Activated CD8-positive, alpha-beta memory T cell treated with anti-CD3 and anti-CD28 coated beads, Interleukin-2, amount 50 U/mL, for 24 hours (primary cell): ENCODE data around the gene ILF3.

Experiments
- DNase-seq: peaks from one replicate; pipeline ENCODE4 v3.0.0-alpha.2; 2020; ENCODE audit errors: extremely low read depth

The ILF3 gene

GRCh38 chr19:10695401-10696398, 41.6 kb downstream of the ILF3 start:
- DNase-seq, result peak; percentile 73

DNA sequence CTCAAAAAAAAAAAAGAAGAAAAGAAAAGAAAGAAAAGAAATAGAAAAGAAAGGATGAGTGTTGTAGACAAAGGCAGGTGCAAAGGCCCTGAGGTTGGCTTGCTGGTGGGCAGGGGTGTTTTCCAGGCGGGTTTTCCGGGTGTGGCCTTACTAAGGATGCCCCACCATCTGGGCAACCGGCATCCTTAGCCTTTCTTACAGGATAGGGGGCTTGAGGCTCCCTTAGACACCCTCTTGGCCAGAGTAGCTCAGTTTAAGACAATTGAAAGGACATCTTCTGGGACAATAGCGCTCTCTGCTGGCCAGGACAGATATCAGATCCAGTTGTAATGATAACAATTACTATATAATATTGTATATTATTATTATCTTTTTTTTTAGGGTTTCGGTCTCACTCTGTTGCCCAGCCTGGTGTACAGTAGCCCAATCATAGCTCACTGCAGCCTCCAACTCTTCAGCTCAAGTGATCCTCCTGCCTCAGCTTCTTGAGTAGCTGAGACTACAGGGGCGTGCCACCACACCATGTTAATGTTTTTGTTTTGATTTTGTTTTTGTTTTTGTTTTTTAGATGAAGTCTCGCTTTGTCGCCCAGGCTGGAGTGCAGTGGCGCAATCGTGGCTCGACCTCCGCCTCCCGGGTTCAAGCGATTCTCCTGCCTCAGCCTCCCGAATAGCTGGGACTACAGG, 45.6 kb downstream of the ILF3 start:
- DNase-seq, result peak; percentile 47

GRCh38 chr19:10701955-10702525, 47.9 kb downstream of the ILF3 start:
- DNase-seq, result no peak

- no peak for DNase-seq
These were observed 52.8 kb downstream of the ILF3 start for GRCh38 chr19:10706990-10707389.

GRCh38 chr19:10707440-10707839, 53.3 kb downstream of the ILF3 start:
- no peak for DNase-seq

- DNase-seq, result no peak
These were observed 54.1 kb downstream of the ILF3 start for GRCh38 chr19:10708291-10708690.

GRCh38 chr19:10712045-10712444, 57.9 kb downstream of the ILF3 start:
- DNase-seq, result no peak

DNA sequence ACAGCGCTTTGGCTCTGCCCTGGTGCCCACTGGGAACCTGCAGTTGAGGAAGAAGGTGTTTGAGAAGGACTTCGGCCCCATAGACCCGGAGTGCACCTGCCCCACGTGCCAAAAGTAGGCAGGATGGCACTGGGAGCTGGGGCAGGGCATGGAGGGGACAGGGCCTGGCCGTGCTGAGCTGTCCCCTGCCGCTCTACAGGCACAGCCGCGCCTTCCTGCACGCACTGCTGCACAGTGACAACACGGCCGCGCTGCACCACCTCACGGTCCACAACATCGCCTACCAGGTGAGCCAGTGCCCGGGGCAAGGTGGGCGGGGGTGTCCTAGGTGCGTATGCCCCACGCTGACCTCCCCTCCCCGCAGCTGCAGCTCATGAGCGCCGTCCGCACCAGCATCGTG, 58.6 kb downstream of the ILF3 start:
- DNase-seq, result no peak

GRCh38 chr19:10713317-10713716, 59.2 kb downstream of the ILF3 start:
- DNase-seq, result no peak

DNA sequence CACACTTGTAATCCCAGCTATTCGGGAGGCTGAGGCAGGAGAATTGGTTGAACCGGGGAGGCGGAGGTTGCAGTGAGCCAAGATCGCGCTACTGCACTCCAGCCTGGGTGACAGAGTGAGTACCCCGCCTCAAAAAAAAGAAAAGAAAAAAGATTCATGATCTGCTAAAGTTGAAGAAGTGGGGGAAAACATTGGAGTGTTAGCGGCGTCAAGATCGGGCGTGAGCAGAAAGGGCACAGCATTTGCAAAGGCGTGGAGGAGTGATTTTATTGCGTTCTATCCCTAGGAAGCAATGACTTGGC, 62.9 kb downstream of the ILF3 start:
- DNase-seq, result no peak

DNA sequence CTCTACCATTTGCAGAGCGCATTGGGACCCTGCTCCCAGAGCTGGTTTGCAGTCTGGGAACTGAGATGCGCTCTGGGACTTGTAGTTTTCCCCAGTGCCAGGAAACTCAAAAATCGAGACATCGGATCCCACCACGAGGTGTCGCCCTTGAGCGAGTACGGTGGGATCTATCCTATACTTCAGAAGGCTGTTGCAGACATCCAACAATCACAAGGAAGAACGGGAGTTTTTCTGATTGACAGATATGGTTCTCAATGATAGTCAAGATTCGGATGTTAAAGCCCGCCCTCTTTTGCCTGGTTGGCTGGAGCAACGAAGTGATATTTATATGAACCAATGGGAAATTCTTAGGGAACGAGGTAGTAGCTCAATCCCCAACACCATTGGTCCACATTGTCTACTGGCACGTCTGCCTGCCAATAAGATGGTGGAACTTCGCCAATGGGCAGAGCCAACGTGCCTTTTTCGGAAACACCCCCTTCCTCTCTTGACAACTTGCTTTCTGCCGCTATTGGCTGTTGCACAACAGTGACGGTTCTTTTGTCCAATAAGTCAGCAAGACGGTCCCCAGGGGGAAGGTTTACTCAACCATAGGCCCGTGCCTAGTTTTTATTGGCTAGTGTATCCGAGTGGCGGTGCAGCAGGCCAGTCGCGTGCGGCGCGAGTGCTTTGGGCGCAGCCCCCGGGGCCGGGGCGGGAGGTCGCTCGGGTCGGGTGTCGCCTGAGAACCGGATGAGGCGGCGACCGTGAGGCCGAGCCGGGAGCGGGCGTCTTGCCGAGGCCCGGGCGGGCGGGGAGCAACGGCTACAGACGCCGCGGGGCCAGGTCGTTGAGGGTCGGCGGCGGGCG, 63.4 kb downstream of the ILF3 start, which contains the start of gene DNM2:
Gene DNM2, plus strand, starts transcription at position 724 of the 849 bp plus-strand sequence. CDS start 164 bp downstream, outside the sequence.
- DNase-seq, result peak; percentile 93

- no peak for DNase-seq
These were observed 64.4 kb downstream of the ILF3 start for GRCh38 chr19:10718205-10719196.

- DNase-seq, result no peak
These were observed 65.4 kb downstream of the ILF3 start for GRCh38 chr19:10719466-10719961.

DNA sequence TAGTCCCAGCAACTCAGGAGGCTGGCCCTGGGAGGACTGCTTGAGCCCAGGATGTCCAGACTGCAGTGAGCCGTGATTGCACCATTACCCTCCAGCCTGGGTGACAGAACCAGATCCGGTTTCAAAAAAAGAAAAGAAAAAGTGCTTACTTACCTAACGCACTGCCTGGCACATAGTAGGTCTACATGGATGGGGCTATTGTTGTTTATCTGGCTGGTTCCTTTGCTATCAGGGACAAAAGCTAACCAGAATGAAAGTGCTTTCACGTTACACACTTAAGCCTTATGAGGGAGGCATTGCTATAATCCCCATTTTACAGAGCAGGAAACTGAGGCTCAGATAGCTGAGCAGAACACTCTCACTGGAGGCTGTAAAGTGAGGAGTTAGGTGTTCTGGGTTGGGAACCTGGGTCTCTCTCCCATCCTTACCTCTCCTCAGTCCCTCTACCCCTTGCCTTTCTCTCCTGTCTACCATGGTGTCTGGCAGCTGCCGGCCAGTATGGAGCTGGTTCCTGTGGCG, 66.5 kb downstream of the ILF3 start:
- no peak for DNase-seq

GRCh38 chr19:10723591-10723990, 69.4 kb downstream of the ILF3 start:
- DNase-seq, result no peak

DNA sequence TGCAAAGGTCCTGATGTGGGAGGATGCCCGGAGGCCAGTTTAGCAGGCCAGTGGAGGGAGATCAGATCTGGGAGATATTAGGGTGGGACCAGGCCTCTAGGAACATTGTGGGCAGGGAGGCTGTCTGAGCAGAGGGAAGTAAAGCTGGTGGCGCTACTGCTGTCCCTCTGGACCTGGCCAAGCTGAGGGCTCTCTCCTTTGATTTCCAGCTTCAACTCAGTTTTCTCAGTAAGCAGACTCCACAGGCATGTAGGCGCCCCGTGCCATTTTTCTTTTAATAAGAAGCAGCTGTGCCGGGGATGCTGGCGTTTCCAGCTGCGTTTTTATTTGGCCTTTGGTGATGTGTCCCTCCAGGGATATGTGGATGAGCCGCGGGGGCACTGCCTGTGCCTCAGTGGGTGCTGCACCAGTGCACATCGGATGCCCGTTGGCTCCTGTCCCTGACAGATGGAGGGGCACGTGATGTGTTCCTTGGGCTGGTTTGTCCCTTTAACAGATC, 70.5 kb downstream of the ILF3 start:
- DNase-seq, result no peak

DNA sequence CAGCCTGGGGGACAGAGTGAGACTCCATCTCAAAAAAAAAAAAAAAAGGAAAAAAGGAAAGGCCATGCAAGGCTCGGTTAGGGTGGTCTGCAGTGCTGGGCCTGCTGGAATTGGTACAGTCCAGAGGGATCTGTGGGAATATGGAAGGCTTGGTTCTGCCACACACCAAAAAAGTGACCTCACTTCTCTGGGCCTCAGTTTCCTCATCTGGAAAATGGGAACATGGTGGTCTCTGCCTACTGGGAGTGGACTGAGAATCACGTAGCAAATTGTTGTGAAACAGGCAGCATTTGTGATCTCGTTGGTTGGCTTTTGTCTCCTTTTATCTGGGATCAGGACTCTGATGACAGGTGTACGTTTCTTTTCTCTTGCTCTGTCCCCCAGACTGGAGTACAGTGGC, 71.3 kb downstream of the ILF3 start:
- no peak for DNase-seq

DNA sequence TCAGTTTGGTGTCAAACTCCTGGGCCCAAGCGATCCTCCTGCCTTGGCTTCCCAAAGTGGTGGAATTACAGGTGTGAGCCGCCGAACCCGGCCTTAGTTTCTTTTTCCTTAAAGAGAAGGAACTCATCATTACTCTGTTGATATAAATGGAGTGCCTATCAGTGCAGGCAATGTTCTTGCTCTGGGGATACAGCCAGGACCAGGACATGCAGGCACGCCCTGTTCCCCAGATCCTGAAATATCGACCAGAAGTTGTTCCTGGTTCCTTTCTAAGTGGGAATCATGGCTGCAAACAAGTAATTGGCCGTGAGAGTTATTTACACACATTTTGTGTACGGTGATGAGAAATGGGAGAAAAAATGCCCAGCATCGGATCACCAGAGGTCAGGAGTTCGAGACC, 72.1 kb downstream of the ILF3 start:
- no peak for DNase-seq

GRCh38 chr19:10727685-10728201, 73.6 kb downstream of the ILF3 start:
- DNase-seq, result no peak

DNA sequence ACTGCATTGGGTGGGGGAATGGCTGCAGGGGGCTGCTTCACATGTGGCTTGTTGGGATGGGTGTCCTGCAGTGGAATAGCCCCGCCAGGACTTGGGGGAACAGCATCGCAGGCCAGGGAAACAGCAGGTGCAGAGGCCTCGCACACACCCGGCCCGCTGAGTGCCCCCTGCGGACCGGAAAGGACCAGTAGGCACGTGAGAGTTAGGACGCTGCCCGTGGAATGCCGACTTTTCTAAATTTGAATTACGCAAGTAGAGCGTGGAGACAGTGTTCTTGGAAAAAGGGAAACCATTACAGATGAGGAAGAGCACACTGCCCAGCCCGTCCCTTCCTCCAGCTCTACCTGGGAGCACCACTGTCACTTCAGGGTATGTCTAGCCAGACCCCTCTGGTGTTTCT, 75.3 kb downstream of the ILF3 start:
- DNase-seq, result no peak
